HG03469 (cell line): ENCODE measurements around the gene PFN3.
"Not testable (repeated sequence)": the region's sequence is repeated elsewhere in the genome, so short reads cannot be mapped to it uniquely, and the experiment has no call there.

Experiments used
- ATAC-seq: cut with Tn5 transposase; IDR thresholded peaks from one replicate; pipeline ENCODE4 v1.9.1; 2021; ENCODE audit warnings: mild to moderate bottlenecking, moderate library complexity, moderate number of reproducible peaks; ENCODE audit not compliant: unreplicated experiment

The PFN3 gene

DNA sequence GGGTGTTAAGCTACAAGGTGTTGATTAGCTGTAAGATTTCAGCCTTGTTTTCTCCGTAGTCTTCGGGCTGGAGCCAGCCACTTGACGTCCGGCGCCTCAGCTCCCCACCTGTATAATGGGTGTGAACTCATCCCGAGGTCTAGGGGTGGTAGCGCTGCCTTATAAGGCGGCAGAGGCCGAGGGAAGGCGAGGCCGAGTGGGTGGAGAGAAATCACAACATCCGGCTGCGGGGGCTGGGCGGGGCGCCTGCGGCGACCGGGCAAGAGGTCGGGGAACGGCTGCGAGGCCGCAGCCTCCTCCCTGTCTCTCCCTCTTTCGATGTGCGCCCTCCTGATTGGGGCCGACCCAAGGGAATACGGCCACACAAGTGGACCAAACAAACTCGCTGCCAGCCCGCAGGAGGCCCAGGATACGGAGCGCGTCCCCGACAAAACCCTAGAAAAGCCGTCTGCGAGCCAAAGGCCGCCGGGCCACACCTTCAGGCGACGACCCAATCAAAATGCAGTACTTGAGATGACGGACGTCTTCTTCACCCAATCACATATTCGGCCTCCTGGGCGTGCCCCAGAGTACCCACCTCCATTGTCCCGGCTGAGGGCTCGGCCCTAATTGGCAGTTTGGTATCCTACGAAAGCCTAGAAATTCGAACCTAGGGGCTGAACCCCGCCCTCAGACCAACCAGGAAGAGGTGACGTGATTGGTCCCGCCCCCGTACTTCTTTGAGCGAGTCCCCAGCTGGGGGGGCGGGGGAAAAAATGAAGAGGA lies 25.5 kb upstream of the PFN3 start:
- peak; percentile 69 for ATAC-seq

DNA sequence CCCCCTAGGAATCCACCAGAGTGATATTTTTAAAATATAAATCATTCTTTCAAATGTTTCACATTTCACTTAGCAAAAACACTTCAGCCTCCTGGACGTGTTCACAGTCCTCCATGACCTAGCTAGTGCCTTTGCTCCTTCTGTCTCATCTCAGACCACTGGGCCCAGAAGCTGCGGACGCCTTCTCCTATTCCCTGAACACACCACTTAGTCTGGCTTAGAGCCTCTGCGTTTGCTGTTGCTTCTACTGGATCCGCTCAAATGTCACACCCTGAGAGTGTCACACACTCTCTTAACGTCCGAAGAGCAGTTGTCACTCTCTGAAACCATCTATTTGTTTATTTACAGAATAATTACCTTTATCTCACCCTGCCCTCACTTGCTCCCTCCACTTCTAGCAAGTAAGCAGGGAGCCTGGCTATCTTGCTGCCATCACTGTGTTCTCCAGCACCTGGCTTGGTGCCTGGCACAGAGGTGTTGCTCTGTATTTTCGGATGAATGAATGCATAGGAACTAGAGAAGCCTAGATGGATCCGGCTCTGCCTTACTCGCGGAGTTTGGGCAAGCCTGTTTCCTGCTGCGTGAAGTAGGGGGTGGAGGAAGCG lies 24.8 kb upstream of the PFN3 start:
- ATAC-seq: no peak

DNA sequence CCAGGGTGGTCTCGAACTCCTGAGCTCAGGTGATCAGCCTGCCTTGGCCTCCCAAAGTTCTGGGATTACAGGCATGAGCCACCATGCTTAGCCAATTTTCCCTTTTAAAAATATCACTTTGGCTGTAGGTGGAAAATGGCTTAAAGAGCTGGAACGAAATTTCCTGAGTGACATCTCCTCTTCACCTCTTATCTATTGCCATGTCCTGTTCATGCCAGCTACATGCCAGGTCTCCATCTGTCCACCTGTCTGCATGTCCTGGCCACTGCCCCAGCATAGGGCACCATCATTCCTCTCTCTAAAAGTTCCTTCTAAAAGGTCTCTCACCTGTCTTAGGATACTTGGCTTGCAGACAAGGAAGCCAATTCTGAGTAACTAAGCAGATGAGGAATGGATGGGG lies 23.2 kb upstream of the PFN3 start:
- no peak for ATAC-seq

DNA sequence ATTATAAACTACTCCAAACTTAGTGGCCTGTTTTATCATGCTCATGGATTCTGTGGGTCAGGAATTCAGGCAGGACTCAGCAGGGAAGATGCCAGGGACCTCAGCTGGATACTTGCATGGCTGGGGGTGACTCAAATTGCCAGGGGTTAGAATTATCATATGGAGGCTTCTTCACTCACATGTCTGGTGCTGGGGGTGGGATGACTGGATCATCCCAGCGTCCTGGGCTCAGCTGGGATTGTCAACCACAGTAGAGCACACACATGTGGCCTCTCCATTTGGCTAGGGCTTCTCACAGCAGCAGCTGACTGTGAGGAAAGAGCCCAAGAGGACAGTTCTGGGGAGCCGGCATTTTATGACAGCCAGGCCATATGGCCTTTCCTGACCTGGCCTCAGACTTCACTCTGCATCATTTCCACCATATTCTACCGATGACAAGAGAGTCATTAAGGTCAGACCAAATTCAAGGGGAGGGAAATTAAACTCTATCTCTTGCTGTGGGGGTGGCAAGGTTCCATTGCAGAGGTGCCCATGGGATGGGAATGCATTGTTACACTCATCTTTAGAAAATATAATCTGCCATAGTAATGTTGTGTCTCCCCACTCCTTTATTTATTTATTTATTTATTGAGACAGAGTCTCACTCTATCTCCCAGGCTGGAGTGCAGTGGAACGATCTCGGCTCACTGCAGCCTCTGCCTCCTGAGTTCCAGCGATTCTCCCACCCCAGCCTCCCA lies 20.8 kb upstream of the PFN3 start:
- ATAC-seq: no peak

DNA sequence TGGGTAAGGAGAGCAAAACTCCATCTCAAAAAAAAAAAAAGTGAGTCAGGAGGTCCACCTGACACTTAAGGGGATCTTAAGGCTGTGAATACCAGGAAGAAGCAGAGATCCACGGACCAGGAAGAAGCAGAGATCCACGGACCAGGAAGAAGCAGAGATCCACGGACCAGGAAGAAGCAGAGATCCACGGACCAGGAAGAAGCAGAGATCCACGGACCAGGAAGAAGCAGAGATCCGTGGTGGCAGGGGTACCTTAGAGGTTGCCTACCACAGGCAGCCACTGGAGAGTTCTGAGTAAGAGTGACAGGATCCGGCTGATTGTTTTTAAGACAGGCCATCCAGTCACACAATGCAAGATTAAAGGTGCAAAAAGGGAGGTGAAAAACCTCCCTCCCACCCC lies 20.0 kb upstream of the PFN3 start:
- not testable (repeated sequence) for ATAC-seq

DNA sequence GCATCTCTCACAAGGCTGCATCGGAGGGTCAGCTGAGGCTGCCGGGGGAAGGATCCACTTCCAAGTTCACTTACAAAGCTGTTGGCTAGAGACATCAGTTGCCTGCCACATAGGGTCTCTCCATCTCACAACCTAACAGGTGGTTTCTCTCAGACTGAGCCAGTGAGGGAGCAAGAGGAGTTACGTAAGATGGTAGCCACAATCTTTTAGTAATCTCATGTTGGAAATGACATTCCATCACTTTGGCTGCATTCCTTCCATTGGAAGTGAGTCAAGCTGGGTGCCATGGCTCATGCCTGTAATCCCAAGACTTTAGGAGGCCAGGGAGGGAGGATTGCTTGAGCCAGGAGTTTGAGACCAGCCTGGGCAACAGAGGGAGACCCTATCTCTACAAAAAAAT lies 18.6 kb upstream of the PFN3 start:
- ATAC-seq: no peak

DNA sequence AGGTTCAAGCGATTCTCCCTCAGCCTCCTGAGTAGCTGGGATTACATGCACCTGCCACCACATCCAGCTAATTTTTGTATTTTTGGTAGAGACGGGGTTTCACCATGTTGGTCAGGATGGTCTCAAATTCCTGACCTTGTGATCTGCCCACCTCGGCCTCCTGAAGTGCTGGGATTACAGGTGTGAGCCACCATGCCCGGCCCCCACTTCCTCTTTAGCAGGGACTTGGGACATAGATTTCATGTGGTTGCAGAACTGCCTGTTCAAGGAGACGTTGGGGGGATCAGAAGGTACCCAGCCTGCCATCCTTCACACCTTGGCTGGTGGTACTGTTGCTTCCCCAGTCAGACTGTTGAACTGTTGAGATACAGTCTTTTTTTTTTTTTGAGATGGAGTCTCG lies 16.6 kb upstream of the PFN3 start:
- ATAC-seq: not testable (repeated sequence)

DNA sequence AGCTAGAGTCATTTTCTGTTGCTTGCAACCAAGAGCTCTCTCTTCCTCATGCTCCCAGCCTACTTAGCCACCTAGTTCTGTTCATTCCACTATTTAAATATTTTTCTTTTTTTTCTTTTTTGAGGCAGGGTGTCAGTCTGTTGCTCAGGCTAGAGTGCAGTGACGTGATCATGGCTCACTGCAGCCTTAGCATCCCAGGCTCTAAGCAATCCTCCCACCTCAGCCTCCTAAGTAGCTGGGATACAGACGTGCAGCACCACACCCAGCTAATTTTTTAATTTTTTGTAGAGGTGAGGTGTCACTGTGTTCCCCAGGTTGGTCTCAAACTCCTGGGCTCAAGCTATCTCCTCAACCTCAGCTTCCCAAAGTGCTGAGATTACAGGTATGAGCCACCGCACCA lies 14.0 kb upstream of the PFN3 start:
- no peak for ATAC-seq

DNA sequence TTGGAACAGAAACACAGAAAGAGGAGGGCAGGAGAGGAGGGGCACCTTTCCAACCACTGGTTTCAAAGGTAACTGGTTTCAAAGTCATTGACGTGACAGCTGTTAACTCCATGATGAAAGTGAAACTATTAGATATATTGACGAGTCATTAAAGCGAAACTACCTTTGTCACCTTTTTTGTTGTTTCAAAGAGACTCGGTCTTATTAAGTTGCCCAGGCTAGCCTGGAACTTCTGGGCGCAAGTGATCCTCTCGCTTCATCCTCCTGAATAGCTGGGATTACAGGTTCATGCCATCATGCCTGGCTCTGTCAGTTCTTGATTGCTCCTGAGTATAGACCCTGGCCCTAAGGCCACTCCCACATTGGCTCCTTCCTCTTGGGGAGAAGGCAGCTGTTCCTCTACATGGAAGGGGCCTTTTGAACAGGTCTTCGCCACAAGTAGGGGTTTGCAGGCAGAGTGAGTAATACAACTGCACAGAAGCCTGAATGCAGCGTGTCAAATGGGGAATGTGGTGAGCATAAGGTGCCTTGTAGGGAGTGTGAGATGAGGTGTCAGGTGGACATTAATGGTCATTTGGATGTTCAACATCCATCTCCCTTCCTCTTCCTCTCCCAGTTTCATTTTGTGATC lies 12.3 kb upstream of the PFN3 start:
- no peak for ATAC-seq

DNA sequence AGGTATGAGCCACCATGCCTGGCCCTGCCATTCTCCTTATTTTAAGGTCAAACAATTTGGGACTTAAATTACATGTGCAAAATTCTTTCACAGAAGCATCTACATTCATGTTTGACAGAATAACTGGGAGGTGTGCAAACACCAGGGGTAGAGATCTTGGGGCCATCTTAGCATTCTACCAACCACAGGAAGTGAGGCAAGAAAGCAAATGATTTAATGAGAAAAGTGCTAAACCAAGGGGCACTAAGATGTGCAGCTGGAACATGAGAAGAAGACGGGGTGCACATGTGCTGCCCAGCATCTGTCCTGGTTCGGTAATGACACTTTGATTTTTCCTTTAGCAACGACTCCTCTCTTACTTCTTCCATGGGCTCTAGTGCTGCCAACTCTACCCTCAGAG lies 10.1 kb upstream of the PFN3 start:
- no peak for ATAC-seq

DNA sequence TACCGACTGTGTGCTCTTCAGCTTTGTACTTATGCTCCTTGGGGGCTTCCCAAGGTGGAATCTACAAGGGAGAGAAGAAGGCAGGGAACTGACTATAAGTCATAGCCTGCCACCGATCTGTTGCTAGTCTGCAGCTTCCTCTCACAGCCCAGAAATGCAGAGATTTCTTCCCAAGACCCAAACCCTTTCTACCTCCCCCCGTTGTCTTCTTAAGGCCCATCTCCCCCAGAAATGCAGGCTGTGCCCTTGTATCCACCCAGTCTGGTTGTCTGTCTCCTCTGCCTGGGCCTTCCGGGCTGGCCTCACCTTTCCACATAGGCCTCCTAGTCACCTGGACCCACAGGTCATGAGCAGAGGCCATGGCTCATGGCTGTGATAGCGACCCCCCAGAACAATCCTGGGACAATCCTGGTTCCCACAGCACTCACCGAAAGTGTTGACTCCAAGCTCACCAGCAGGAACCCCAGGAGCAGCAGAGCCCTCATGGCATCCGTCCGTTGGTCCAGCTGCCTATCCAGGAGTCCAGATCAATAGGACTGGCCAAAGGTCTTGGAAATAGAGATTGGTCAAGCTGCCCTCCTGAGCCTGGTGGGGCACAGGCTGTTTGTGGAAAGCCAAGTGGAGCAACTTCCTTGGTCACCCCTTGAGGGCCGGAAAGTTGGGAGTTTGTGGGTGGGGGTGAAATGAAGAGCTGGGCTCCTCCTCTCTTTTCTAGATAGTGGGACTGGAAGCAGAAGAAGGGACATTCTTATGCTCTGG lies 8.8 kb upstream of the PFN3 start, which contains the start of gene F12:
TSS of gene F12 (minus strand) at position 522 of the 759 bp plus-strand sequence. CDS start at position 485, 37 bp downstream.
- no peak for ATAC-seq

DNA sequence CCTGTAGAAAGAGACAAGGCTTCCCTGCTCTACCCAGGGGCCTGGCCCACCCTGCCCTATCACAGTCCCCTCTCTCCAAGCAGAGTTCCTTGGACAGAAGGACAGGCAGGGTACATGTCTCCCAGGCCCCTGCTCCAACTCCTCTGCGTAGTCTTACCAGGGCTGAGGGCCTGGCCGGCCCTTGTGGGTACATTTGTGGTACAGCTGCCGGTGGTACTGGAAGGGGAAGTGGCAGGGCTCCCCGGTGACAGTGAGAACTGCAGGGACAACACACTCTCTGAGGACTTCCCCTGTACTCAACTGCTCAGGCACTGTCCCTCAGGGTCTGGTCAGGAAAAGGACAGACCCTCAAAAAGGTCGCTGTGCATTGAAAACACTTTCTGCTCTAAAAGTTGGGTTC lies 5.3 kb upstream of the PFN3 start:
- ATAC-seq: no peak

DNA sequence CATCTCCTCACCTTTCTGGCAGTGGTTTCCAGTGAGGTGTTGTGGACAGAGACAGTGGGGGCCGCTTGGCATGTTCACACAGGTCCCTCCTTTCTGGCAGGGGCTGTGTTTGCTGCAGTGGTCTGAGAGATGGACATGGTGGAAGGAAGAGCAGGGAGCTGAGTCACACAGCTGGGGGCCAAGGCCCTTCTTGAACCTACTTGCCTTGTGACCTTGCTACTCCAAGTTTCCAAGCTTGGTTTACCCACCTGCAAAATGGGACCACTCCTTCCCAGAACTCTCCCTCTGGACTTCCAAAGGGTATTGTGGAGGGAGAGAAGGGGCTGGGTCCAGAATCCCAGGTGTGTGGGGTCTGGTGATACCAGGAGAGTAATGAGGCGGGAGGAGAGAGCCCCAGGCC lies 4.9 kb upstream of the PFN3 start:
- ATAC-seq: no peak

DNA sequence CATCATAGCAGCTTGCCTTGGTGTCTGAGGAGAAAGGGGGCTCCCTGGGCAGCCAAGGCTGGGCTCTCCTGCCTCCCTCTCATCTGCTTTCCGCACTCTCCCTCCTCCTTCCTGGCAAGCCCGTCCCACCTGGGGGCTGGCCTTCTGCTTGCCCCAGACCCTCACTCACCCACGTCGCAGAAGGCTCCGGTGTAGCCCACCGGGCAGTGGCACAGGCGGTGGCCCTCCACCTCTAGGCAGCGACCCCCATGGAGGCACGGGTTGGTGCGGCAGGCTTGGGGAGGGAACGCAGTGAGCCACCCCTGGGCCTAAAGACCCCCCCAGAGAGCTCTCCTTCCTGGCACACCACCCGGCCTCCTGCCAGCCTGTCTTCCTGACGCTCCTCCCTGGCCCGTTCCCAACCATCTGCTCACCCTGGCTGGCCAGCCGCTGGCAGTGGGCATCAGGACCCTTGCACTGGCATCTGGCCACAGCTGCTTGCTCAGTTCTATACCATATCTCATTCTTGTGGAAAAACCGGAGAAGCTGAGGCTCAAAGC lies 4.2 kb upstream of the PFN3 start:
- ATAC-seq: no peak

DNA sequence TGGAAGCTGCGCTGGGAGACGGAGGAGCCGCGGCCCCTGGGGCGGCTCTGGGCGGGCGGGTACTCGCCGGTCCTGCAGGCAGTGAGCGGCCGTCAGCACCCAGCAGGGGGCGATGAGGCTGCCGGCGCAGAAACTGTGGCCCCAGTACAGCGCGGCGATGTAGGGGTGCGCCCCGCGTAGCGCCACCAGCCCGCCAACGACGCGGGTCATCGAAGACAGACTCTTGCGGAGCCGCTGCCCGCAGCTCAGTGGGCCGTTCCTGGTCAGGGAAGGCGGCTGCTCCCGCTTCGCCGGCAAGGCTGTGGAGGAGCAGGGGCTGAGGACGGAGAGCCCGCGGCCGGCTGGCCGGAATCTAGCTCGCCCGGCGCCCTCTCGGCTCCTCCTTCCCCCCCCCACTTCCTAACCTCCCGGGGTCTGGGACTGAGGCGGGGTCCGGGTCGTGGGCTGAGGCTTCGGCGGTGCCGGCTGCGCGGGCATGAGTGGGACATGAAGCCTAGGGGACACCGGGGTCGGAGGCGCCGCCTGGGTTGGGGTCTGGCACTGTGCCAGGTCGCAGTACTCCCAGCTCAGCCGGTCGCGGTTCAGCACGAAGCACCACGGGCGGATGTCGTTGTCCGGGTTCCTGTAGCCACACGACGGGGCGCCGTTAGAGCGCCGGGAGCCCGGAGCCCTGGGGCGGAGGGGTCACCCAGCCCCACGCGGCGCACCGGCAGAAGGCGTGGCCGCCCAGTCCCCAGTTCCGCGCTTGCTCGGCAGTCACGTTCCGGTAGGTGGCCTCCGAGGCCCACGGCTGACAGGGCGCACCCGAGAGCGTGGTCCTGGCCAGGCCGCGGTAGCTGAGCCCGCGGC lies 3.6 kb upstream of the PFN3 start:
- peak; percentile 35 for ATAC-seq

DNA sequence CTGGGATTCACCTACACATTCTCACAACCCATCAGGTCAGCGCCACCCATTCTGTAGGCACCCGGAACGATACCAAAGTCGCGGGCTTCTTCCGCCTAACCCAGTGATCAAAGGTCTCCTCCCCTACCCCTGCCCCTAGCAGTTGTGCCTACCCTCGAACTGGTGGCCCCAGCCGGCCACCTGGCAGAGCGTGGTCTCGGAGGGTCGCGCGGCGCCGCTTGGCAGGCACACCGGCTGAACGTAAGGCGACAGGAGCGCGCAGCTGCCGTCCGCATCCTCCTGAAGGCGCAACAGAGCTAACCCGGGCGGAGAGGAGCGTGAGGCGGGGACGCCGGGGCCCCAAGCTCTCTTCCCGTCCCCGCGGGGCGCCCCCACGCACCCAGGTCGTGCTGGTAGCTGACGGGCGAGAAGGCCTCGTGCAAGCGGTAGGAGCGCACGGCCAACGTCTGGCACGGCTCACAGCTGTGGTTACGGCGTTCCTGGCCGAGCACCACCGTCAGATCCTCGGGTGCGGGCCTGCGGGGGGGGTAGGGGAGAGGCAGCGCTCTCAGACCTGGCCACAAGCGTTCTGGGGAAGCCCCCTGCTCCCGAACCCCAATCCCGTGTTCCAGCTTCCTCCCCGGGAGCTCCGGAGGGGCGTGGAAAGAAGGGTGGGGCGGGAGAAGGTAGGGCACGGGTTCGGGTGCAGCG lies 2.8 kb upstream of the PFN3 start:
- ATAC-seq: peak; percentile 3

DNA sequence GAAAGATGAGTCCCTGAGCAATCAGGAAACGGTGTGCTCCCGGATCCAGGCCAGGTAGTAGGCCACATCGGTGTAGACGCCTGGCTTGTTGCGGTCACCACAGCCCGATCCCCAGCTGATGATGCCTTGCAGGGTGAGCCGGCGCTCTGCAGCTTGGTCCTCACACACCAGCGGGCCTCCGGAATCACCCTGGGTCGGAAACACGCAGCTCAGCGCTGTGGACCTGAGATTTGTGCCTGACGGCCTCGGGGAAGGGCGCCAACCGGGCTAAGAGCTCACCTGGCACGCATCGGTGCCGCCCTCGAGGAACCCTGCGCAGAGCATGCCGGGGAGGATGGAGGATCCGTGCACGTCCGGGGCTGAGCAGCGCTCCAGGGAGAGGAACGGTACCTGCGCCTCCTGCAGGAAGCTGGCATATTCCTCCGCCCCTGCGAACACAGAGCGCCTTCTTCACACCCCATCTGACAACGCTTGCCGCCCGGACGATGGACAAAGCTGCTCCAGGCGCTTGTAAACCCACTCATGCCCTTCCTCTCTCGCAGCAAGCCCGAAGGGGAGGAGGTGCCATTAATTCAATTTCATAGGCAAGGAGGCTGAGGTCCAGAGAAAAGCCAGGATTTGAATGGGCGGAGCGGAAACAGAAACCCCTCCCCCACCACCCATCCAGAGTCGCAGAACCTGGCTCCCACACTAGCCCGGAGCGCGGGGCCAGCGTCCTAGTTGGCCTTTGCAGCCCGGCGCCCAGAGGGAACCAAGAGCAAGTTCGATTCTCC lies 2.0 kb upstream of the PFN3 start:
- ATAC-seq: no peak

DNA sequence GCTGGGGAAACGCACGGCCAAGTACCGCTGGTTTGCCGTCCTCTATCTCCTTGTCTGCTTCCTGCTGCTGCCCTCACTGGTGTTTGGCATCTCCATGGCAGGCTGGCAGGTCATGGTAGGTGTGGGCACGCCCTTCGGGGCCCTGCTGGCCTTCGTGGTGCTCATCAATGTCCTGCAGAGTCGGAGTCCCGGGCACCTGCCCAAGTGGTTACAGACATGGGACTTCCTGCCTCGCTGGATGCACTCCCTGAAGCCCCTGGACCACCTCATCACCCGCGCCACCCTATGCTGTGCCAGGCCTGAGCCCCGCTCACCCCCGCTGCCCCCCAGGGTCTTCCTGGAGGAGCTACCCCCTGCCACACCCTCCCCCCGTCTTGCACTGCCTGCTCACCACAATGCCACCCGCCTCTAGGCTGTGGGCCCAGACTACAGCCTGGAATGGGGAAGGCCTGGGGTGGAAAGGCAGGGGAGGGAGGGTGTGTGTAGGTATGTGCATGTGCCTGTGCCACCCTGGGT lies 2.5 kb downstream of the PFN3 start:
- no peak for ATAC-seq
